ENCODE results near the gene COL5A2. TPM values are rescaled to one million over a fixed set of nuclear protein-coding genes. Genes with fewer than 3 reads are reported as not detected.

The COL5A2 gene
- total RNA-seq, 6 experiments from 2014 or later, result 5.7 to 17.6 (median 8.6) TPM

DNA sequence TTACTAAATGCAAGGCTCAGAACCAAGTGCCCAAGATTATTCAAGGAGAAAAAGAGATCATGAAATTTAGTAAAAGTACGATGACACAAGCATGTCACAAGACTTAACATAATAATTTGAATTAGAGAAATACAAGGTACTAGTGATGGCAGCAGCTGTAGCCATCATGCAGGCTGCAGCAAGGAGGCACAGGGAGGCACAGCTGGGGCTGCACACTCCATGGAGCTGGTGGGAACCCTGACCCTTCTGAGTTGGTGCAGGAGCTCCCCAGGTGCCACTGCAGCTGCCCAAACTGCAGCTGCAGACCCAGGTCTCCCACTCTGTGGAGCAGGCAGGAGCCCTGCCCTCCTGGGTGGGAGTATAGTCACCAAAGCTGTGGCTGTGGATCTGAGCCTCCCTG, 159.4 kb downstream of the COL5A2 start:
- 41% methylated on average over 1 of the region's 1 CpG for WGBS (ENCODE audit: insufficient coverage, low coverage, low lambda C conversion rate, missing lambda C conversion rate)
- H3K36me3 ChIP-seq, result no peaks in the 10 kb centered on the region
- no peak overlapping the region for H3K4me3 ChIP-seq
- H3K4me1 ChIP-seq, result no peaks in the 10 kb centered on the region
- no peak for ATAC-seq
- no peak for DNase-seq
- intact Hi-C loops (cut with DNase I), result no loop called here
- TF ChIP-seq POLR2A (IDR thresholded peaks at IDR 0.05), result no peak
- TF ChIP-seq, protein P1, sequence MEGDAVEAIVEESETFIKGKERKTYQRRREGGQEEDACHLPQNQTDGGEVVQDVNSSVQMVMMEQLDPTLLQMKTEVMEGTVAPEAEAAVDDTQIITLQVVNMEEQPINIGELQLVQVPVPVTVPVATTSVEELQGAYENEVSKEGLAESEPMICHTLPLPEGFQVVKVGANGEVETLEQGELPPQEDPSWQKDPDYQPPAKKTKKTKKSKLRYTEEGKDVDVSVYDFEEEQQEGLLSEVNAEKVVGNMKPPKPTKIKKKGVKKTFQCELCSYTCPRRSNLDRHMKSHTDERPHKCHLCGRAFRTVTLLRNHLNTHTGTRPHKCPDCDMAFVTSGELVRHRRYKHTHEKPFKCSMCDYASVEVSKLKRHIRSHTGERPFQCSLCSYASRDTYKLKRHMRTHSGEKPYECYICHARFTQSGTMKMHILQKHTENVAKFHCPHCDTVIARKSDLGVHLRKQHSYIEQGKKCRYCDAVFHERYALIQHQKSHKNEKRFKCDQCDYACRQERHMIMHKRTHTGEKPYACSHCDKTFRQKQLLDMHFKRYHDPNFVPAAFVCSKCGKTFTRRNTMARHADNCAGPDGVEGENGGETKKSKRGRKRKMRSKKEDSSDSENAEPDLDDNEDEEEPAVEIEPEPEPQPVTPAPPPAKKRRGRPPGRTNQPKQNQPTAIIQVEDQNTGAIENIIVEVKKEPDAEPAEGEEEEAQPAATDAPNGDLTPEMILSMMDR (IDR thresholded peaks at IDR 0.05), result no peak
- no peaks in the 10 kb centered on the region for H3K27me3 ChIP-seq
- no peaks in the 10 kb centered on the region for H3K9me3 ChIP-seq
- no peak overlapping the region for H3K27ac ChIP-seq

DNA sequence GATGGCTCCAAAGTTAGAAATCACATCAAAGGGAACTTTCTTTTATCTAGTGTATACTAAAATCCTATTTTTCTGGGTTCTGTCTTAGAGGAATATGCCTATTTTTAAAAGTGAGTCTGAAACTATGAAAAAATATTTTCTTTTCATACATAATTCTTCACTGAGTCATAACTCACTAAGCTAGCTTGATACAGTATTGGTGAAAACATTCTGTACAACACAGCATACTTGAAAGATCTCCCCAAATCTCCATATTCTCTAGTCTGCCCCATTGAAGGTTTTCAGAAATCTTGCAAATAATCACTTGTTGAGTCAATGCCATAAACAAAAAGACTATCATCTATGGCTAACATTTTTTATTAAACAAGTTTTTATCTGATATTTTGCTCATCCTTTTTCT, 160.9 kb downstream of the COL5A2 start:
- TF ChIP-seq POLR2A (IDR thresholded peaks at IDR 0.05), result no peak
- TF ChIP-seq, protein P1 (IDR thresholded peaks at IDR 0.05), result no peak
- intact Hi-C loops (cut with DNase I), result no loop called here
- no peaks in the 10 kb centered on the region for H3K4me1 ChIP-seq
- H3K4me3 ChIP-seq, result no peak overlapping the region
- no peak overlapping the region for H3K27ac ChIP-seq
- H3K36me3 ChIP-seq, result no peaks in the 10 kb centered on the region
- no peaks in the 10 kb centered on the region for H3K27me3 ChIP-seq
- no peak for DNase-seq
- no peaks in the 10 kb centered on the region for H3K9me3 ChIP-seq
- ATAC-seq, result no peak

DNA sequence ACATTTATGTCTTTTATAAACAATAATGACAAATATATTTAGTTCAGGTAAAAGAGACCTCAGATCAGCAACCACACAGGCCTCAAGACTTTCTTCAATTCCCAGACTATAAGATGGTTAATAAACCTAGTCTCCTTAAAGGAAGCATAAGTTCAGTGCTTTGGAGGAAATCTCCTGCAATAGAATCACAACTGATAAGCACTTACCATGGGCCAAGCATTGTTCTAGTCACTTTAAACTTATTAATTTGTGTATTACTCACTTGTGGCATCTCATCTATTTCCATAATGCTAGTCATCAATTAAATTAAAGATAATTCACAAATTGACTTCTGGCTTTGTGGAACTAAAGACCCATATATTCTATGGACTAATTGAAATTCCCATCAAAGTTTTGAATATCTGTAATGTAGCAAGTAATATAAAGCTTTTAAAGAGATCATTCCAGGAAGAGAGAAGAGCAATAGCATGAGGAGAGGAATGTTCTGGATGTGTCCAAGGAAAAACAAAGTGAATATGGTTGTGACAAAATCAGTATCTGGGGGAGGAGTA, 163.2 kb downstream of the COL5A2 start:
- no peaks in the 10 kb centered on the region for H3K36me3 ChIP-seq
- ATAC-seq (no peak), DNase-seq (no peak)
- intact Hi-C loops (cut with DNase I), result no loop called here
- H3K4me1 ChIP-seq, result no peaks in the 10 kb centered on the region
- no peaks in the 10 kb centered on the region for H3K27me3 ChIP-seq
- no peak overlapping the region for H3K4me3 ChIP-seq
- no peaks in the 10 kb centered on the region for H3K9me3 ChIP-seq
- TF ChIP-seq, protein P1 (IDR thresholded peaks at IDR 0.05), result no peak
- no peak for TF ChIP-seq POLR2A (IDR thresholded peaks at IDR 0.05)
- H3K27ac ChIP-seq, result no peak overlapping the region

DNA sequence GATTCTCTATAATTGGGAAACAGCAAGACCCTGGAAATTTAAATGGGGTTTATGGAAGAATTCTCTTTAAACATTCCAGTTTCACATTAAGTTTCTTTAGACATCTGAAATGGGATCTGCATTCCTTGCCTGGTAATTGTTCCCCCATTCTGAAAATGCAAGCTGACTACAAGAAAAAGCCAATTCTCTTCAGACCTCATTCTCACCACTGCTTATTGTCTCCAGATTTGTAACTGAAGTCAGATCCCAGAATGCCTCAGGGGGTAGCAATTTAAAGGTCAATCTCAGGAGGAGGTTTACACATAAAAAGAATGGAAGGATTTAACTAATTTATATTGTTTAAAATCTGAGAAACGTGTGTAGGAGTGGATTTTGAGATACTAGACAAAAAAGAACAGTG, 164.2 kb downstream of the COL5A2 start:
- H3K27me3 ChIP-seq, result no peaks in the 10 kb centered on the region
- no peaks in the 10 kb centered on the region for H3K9me3 ChIP-seq
- H3K27ac ChIP-seq, result no peak overlapping the region
- no peak for DNase-seq
- H3K4me1 ChIP-seq, result no peaks in the 10 kb centered on the region
- no peak for TF ChIP-seq POLR2A (IDR thresholded peaks at IDR 0.05)
- TF ChIP-seq, protein P1 (IDR thresholded peaks at IDR 0.05), result no peak
- no peak for ATAC-seq
- intact Hi-C loops (cut with DNase I), result no loop called here
- WGBS (ENCODE audit: insufficient coverage, low coverage, low lambda C conversion rate, missing lambda C conversion rate), result 35% methylated on average over 1 of the region's 1 CpG
- no peaks in the 10 kb centered on the region for H3K36me3 ChIP-seq
- no peak overlapping the region for H3K4me3 ChIP-seq

Data from right lobe of liver (tissue), 6 donors.